GM21786 (cell line): ENCODE measurements around the gene PML.
"Not testable (repeated sequence)": the region's sequence is repeated elsewhere in the genome, so short reads cannot be mapped to it uniquely, and the experiment has no call there.

ENCODE experiments used
- ATAC-seq: cut with Tn5 transposase; IDR thresholded peaks from one replicate; pipeline ENCODE4 v1.9.1; 2021; ENCODE audit not compliant: unreplicated experiment

The PML gene

GRCh38 chr15:74053517-74053916 is 59.0 kb downstream of the PML start:
- ATAC-seq: no peak

GRCh38 chr15:74053941-74054529 is 59.5 kb downstream of the PML start:
- ATAC-seq: no peak

GRCh38 chr15:74055804-74056203 is 61.3 kb downstream of the PML start:
- no peak for ATAC-seq

- not testable (repeated sequence) for ATAC-seq
Observed at GRCh38 chr15:74056330-74056729, 61.8 kb downstream of the PML start.

GRCh38 chr15:74059050-74059833 is 64.7 kb downstream of the PML start:
- ATAC-seq: not testable (repeated sequence)

GRCh38 chr15:74060251-74060650 is 65.7 kb downstream of the PML start:
- ATAC-seq: no peak

GRCh38 chr15:74062236-74062635 is 67.7 kb downstream of the PML start:
- no peak for ATAC-seq

- no peak for ATAC-seq
Observed at GRCh38 chr15:74062671-74063070, 68.2 kb downstream of the PML start.

GRCh38 chr15:74063425-74064146 is 69.1 kb downstream of the PML start:
- not testable (repeated sequence) for ATAC-seq

- not testable (repeated sequence) for ATAC-seq
Observed at GRCh38 chr15:74064183-74064582, 69.7 kb downstream of the PML start.

GRCh38 chr15:74064822-74065221 is 70.3 kb downstream of the PML start:
- not testable (repeated sequence) for ATAC-seq

GRCh38 chr15:74065684-74066411 is 71.3 kb downstream of the PML start:
- ATAC-seq: not testable (repeated sequence)

- ATAC-seq: not testable (repeated sequence)
Observed at GRCh38 chr15:74071645-74072044, 77.1 kb downstream of the PML start.

GRCh38 chr15:74072132-74072531 is 77.6 kb downstream of the PML start:
- ATAC-seq: not testable (repeated sequence)

- ATAC-seq: not testable (repeated sequence)
Observed at GRCh38 chr15:74072614-74073337, 78.3 kb downstream of the PML start.

GRCh38 chr15:74075781-74076180 is 81.3 kb downstream of the PML start:
- ATAC-seq: not testable (repeated sequence)

GRCh38 chr15:74082450-74082849 is 87.9 kb downstream of the PML start, which contains the start of gene GOLGA6A:
GOLGA6A (minus strand) TSS chr15:74082550; CDS start chr15:74082509, 41 bp downstream.
- ATAC-seq: not testable (repeated sequence)

- not testable (repeated sequence) for ATAC-seq
Observed at GRCh38 chr15:74094567-74094966, 100.1 kb downstream of the PML start.

GRCh38 chr15:74095610-74096009 is 101.1 kb downstream of the PML start:
- ATAC-seq: not testable (repeated sequence)

- not testable (repeated sequence) for ATAC-seq
Observed at GRCh38 chr15:74096753-74097474, 102.4 kb downstream of the PML start.
